GM21367 (cell line): ENCODE measurements around the gene MTIF2.
"Not testable (repeated sequence)": the region's sequence is repeated elsewhere in the genome, so short reads cannot be mapped to it uniquely, and the experiment has no call there.

Experiments used
- ATAC-seq: cut with Tn5 transposase; IDR thresholded peaks from one replicate; pipeline ENCODE4 v1.9.1; 2021; ENCODE audit not compliant: unreplicated experiment

Gene MTIF2

GRCh38 chr2:55268907-55269644 lies at the start of gene MTIF2:
Gene MTIF2 (minus strand): TSS chr2:55269231. CDS start chr2:55263858, 5,373 bp downstream.
- ATAC-seq, result peak; percentile 95

- ATAC-seq, result no peak
Measured at GRCh38 chr2:55314985-55315384, 46.0 kb upstream of the MTIF2 start.

GRCh38 chr2:55311444-55311870 lies 42.4 kb upstream of the MTIF2 start:
- ATAC-seq, result peak; percentile 91

- ATAC-seq, result no peak
Measured at GRCh38 chr2:55309446-55309845, 40.4 kb upstream of the MTIF2 start.

GRCh38 chr2:55302241-55302640 lies 33.2 kb upstream of the MTIF2 start:
- ATAC-seq, result peak; percentile 60

- ATAC-seq, result no peak
Measured at GRCh38 chr2:55301277-55301676, 32.2 kb upstream of the MTIF2 start.

GRCh38 chr2:55296393-55296792 lies 27.4 kb upstream of the MTIF2 start:
- ATAC-seq, result no peak

GRCh38 chr2:55283083-55283482 lies 14.1 kb upstream of the MTIF2 start:
- no peak for ATAC-seq

- peak; percentile 97 for ATAC-seq
Measured at GRCh38 chr2:55282110-55282917, 13.3 kb upstream of the MTIF2 start.

- ATAC-seq, result not testable (repeated sequence)
Measured at GRCh38 chr2:55280851-55281546, 12.0 kb upstream of the MTIF2 start.

- not testable (repeated sequence) for ATAC-seq
Measured at GRCh38 chr2:55279859-55280424, 10.9 kb upstream of the MTIF2 start.

- ATAC-seq, result not testable (repeated sequence)
Measured at GRCh38 chr2:55279214-55279835, 10.3 kb upstream of the MTIF2 start.

- no peak for ATAC-seq
Measured at GRCh38 chr2:55277310-55277709, 8.3 kb upstream of the MTIF2 start.

GRCh38 chr2:55274346-55274745 lies 5.3 kb upstream of the MTIF2 start:
- not testable (repeated sequence) for ATAC-seq

GRCh38 chr2:55269645-55269990 lies 587 bp upstream of the MTIF2 start:
- no peak for ATAC-seq

- ATAC-seq, result no peak
Measured at GRCh38 chr2:55268288-55268906, 634 bp downstream of the MTIF2 start.

- not testable (repeated sequence) for ATAC-seq
Measured at GRCh38 chr2:55259586-55259985, 9.4 kb downstream of the MTIF2 start.

GRCh38 chr2:55252832-55253231 lies 16.2 kb downstream of the MTIF2 start:
- ATAC-seq, result no peak

- no peak for ATAC-seq
Measured at GRCh38 chr2:55247025-55247424, 22.0 kb downstream of the MTIF2 start.

GRCh38 chr2:55245411-55245810 lies 23.6 kb downstream of the MTIF2 start:
- no peak for ATAC-seq
